ENCODE results near the gene VPS72. TPM values are rescaled to one million over a fixed set of nuclear protein-coding genes. Genes with fewer than 3 reads are reported as not detected.

Gene VPS72
- total and polyA plus RNA-seq, 9 of the 15 experiments (the other 6 are each of a cell fraction or from before 2014, with no cell fraction given): 7.2 to 131 (median 75.7) TPM

DNA sequence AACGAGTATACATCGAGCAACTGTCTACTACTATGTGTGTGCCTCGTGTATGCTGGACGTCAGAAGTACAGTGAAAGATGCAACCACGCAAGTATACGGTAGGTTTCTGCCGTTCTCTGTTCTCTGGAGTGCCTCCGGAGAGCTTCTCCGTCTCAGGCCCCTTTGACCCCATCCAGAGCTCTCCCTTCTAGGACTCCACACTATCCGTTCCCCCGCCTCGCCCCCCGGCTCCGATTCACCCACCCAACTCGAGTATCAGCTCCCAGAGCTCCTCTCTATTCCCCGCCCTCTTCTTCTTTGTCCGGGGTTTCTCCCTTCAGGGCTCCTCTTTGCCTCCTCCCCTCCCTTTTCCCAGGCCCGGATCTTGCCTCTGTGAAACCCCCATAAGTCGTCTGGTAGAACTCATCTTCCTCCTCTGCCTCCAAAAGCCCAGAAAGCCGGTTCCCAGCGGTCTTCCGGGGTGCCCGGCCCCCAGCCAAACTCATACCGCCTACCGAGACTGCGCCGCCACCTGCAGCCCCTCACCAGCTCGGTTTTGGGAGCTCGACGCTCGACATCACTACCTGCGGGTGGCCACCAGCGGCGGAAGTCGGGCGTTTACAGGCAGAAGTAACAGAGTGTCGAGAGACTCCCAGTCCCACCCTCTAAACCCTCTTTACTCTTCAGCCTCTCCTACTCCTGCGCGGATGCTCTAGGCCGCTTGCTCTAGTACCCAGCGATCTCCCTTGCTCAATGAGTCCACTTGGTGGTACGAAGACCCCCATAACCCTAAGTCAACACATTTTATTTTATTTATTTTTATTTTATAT, at the start of gene VPS72 (continued):
- TF ChIP-seq, protein P1, sequence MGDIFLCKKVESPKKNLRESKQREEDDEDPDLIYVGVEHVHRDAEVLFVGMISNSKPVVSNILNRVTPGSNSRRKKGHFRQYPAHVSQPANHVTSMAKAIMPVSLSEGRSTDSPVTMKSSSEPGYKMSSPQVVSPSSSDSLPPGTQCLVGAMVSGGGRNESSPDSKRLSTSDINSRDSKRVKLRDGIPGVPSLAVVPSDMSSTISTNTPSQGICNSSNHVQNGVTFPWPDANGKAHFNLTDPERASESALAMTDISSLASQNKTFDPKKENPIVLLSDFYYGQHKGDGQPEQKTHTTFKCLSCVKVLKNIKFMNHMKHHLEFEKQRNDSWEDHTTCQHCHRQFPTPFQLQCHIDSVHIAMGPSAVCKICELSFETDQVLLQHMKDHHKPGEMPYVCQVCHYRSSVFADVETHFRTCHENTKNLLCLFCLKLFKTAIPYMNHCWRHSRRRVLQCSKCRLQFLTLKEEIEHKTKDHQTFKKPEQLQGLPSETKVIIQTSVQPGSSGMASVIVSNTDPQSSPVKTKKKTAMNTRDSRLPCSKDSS (IDR thresholded peaks at IDR 0.05; ENCODE audit: low read depth, partially characterized antibody): no peak
- no peak for TF ChIP-seq PTBP1 (IDR thresholded peaks at IDR 0.05; ENCODE audit: low read depth, low read length)
- TF ChIP-seq SREBF2 (CRISPR knock-in tag; IDR thresholded peaks at IDR 0.05): no peak
- TF ChIP-seq SMARCC2 (IDR thresholded peaks at IDR 0.05; ENCODE audit: low read depth): 0 out of 2 replicates have a peak, but pooled peaks have one; percentile 35
- TF ChIP-seq RB1 (IDR thresholded peaks at IDR 0.05; ENCODE audit: low read depth): peak; percentile 67; the same call in 1 of the 2 replicates
- TF ChIP-seq, protein P2, sequence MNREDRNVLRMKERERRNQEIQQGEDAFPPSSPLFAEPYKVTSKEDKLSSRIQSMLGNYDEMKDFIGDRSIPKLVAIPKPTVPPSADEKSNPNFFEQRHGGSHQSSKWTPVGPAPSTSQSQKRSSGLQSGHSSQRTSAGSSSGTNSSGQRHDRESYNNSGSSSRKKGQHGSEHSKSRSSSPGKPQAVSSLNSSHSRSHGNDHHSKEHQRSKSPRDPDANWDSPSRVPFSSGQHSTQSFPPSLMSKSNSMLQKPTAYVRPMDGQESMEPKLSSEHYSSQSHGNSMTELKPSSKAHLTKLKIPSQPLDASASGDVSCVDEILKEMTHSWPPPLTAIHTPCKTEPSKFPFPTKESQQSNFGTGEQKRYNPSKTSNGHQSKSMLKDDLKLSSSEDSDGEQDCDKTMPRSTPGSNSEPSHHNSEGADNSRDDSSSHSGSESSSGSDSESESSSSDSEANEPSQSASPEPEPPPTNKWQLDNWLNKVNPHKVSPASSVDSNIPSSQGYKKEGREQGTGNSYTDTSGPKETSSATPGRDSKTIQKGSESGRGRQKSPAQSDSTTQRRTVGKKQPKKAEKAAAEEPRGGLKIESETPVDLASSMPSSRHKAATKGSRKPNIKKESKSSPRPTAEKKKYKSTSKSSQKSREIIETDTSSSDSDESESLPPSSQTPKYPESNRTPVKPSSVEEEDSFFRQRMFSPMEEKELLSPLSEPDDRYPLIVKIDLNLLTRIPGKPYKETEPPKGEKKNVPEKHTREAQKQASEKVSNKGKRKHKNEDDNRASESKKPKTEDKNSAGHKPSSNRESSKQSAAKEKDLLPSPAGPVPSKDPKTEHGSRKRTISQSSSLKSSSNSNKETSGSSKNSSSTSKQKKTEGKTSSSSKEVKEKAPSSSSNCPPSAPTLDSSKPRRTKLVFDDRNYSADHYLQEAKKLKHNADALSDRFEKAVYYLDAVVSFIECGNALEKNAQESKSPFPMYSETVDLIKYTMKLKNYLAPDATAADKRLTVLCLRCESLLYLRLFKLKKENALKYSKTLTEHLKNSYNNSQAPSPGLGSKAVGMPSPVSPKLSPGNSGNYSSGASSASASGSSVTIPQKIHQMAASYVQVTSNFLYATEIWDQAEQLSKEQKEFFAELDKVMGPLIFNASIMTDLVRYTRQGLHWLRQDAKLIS (CRISPR knock-in tag; IDR thresholded peaks at IDR 0.05): 0 out of 2 replicates have a peak, but pooled peaks have one; percentile 70
- peak; percentile 79 for TF ChIP-seq C11orf30 (IDR thresholded peaks at IDR 0.05; ENCODE audit: low read depth)
- no peak for TF ChIP-seq YBX1 (IDR thresholded peaks at IDR 0.05)
- TF ChIP-seq, protein P3, sequence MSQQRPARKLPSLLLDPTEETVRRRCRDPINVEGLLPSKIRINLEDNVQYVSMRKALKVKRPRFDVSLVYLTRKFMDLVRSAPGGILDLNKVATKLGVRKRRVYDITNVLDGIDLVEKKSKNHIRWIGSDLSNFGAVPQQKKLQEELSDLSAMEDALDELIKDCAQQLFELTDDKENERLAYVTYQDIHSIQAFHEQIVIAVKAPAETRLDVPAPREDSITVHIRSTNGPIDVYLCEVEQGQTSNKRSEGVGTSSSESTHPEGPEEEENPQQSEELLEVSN (IDR thresholded peaks at IDR 0.05; ENCODE audit: borderline replicate concordance in 1 of 2, extremely low read depth in 1 of 2, insufficient read depth in 1 of 2, insufficient read length in 1 of 2, low read depth in 1 of 2, low read length in 1 of 2, poor library complexity in 1 of 2, severe bottlenecking in 1 of 2): peak in 1 of 2 experiments; percentile 15
- peak; percentile 73; the same call in 1 of the 2 replicates for TF ChIP-seq MTA3 (IDR thresholded peaks at IDR 0.05; ENCODE audit: borderline replicate concordance)
- TF ChIP-seq NFXL1 (CRISPR knock-in tag; IDR thresholded peaks at IDR 0.05): no peak
- TF ChIP-seq WHSC1 (IDR thresholded peaks at IDR 0.05; ENCODE audit: low read length): no peak
- TF ChIP-seq CBX5 (IDR thresholded peaks at IDR 0.05; ENCODE audit: borderline replicate concordance, low read depth): no peak
- TF ChIP-seq, protein P4, sequence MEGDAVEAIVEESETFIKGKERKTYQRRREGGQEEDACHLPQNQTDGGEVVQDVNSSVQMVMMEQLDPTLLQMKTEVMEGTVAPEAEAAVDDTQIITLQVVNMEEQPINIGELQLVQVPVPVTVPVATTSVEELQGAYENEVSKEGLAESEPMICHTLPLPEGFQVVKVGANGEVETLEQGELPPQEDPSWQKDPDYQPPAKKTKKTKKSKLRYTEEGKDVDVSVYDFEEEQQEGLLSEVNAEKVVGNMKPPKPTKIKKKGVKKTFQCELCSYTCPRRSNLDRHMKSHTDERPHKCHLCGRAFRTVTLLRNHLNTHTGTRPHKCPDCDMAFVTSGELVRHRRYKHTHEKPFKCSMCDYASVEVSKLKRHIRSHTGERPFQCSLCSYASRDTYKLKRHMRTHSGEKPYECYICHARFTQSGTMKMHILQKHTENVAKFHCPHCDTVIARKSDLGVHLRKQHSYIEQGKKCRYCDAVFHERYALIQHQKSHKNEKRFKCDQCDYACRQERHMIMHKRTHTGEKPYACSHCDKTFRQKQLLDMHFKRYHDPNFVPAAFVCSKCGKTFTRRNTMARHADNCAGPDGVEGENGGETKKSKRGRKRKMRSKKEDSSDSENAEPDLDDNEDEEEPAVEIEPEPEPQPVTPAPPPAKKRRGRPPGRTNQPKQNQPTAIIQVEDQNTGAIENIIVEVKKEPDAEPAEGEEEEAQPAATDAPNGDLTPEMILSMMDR (IDR thresholded peaks at IDR 0.05 in 2 of 3, conservative IDR thresholded peaks at IDR 0.05 in 1 of 3; ENCODE audit: insufficient read depth in 2 of 3, low read depth in 1 of 3, low read length in 3 of 3): 0 out of 6 replicates have a peak, but pooled peaks of 1 of the 3 experiments have one; percentile 3
- no peak for TF ChIP-seq ZSCAN32 (CRISPR knock-in tag; IDR thresholded peaks at IDR 0.05)
- TF ChIP-seq POLR2H (tag; IDR thresholded peaks at IDR 0.05; ENCODE audit: low read depth): peak; percentile 91

Data from K562 (cell line).